GM21825 (cell line): ENCODE results near the gene FOLH1.
"Not testable (repeated sequence)": the region's sequence is repeated elsewhere in the genome, so short reads cannot be mapped to it uniquely, and the experiment has no call there.

Source experiments
- ATAC-seq: cut with Tn5 transposase; IDR thresholded peaks from one replicate; pipeline ENCODE4 v1.9.1; 2021; ENCODE audit warnings: mild to moderate bottlenecking, moderate library complexity; ENCODE audit not compliant: unreplicated experiment

Gene FOLH1

GRCh38 chr11:49208006-49208721, at the start of gene FOLH1:
Gene FOLH1 (minus strand): TSS chr11:49208602. CDS start chr11:49208409, 193 bp downstream.
- ATAC-seq = no peak

DNA sequence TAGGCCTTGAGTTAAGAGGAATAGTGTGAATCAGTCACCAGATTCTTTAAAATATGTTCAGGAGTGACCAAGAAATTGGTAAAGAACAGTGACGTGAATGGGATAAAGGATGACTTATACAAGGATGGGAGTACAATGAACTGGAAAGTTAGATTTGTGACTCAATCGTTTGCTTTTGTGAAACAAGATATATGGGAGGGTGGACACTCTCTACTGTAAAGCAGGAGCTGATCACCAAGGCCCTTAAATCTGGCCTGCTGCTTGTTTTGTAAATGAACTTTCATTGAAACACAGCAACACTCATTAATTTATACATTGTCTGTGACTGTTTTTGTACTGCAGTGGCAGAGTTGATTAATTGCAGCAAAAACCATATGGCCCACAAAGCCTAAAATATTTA, 46.7 kb upstream of the FOLH1 start:
- ATAC-seq = not testable (repeated sequence)

- ATAC-seq = not testable (repeated sequence)
These were observed 42.8 kb upstream of the FOLH1 start for GRCh38 chr11:49251212-49251611.

DNA sequence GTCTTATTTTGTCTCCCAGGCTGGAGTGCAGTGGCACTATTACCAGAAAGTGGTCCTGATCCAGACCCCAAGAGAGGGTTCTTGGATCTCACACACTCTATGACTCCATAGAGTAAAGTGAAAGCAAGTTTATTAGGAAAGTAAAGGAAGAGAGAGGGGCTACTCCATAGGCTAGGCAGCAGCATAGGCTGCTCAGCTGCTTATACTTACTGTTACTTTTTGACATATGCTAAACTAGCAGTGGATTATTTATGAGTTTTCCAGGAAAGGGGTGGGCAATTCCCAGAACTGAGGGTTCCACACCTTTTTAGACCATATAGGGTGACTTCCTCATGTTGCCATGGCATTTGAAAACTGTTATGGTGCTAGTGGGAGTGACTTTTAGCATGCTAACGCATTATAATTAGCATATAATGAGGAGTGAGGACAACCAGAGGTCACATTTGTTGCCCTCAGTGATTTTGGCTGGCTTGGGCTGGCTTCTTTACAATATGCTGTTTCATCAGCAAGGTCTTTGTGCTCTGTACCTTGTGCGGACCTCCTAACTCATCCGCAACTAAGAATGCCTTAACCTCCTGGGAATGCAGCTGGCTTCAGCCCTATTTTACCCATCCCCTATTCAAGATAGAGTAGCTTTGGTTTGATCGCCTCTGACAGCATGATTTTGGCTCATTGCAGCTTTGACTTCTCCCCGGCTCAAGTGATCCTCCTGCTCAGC, 42.2 kb upstream of the FOLH1 start:
- ATAC-seq = not testable (repeated sequence)

DNA sequence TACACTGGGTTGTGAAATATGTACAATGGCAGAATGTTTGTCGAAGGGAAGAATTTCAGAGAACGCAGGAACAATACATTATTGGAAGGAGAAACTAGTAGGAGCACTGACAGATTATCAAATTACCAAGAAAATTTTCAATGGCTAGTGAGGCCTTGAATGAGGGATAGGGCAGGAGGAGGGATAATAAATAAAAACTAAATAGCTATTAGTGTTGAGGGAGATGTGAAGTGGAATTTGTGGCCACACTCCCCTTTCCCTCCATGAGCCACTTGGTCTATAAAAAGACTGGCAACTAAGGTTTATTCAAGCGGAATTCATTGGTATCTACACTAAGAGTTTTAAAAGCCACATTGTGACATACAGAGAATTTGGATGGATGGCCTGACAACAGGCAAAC, 41.0 kb upstream of the FOLH1 start:
- not testable (repeated sequence) for ATAC-seq

DNA sequence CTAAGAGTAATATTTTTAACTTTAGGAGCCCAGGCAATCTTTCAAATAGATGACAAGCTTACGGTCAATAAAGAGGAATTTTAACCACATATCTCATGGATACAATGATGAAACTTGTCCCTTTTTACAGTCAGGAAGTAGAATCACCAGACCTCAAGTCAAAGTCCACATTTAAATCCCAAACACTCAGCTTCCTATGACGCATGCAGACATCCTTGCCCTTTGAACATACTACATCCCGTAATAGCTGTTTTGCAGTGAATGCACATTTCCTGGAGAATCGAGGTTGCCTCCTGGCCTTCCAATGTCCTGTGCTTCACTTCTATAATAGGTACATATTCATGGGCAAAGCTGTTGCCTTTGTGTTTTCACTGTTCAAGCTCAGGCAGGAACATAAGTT, 25.3 kb upstream of the FOLH1 start:
- ATAC-seq = not testable (repeated sequence)

- not testable (repeated sequence) for ATAC-seq
These were observed 24.6 kb upstream of the FOLH1 start for GRCh38 chr11:49233019-49233418.

DNA sequence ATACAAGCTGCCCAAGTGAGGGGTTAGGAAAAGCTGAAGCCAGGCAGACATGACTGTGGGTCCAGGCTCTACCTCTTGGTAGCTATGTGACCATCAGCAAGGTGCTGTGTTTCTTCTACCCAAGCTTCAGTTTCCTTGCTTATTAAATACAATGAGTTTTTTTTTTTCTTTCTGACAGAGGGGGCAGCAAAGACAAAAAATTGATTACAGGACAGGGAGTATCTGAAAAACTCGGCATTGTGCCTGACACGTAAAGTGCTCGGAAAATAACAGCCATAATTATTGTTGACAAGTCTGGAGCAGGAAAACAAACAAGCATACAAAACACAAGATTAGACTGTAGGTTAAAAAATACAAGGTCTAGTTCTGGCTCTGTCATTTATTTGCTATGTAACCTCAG, 23.3 kb upstream of the FOLH1 start:
- ATAC-seq = not testable (repeated sequence)

GRCh38 chr11:49230534-49230933, 22.1 kb upstream of the FOLH1 start:
- ATAC-seq = not testable (repeated sequence)

DNA sequence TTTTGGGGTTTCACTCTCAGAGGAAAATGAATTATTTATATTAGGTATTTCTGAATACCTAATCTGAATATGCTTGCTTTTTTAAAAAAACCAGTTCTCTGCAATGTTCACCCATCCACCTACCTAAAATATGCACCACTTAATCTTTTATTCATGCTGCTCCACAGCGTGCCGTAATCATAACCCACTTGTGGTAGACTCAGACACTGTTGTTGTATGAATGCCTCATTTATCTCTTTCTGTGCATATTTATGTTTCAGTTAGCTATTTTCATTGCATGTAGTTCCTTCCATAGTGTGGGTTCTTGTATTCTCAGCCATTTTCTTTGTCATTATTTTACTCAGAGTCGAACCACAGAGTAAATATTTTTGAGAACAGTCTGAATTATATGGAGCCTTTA, 21.6 kb upstream of the FOLH1 start:
- ATAC-seq = not testable (repeated sequence)

GRCh38 chr11:49229136-49229535, 20.7 kb upstream of the FOLH1 start:
- not testable (repeated sequence) for ATAC-seq

GRCh38 chr11:49225255-49225785, 16.9 kb upstream of the FOLH1 start:
- ATAC-seq = not testable (repeated sequence)

DNA sequence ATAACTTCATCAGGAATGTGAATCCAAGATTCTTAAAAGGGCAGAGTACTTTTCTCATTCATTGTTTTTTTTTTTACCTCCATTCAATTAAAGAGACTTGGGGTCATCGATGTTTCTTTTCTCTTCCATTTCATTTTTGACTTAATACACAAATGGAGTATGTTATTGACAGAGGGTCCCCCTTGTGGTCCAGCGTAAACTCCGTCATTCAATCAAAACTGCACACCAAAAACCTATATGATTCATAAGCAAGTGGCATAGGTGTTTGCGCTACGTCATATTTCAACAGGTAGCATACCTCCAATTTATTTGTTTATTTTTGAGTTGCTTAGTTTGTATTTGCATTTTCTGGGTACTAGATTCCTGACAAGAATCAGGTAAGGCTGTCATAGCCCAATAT, 12.7 kb upstream of the FOLH1 start:
- ATAC-seq = no peak

- ATAC-seq = no peak
These were observed 4.7 kb upstream of the FOLH1 start for GRCh38 chr11:49213026-49213560.

- not testable (repeated sequence) for ATAC-seq
These were observed 1.4 kb downstream of the FOLH1 start for GRCh38 chr11:49206999-49207398.

- no peak for ATAC-seq
These were observed 6.0 kb downstream of the FOLH1 start for GRCh38 chr11:49202287-49202976.

DNA sequence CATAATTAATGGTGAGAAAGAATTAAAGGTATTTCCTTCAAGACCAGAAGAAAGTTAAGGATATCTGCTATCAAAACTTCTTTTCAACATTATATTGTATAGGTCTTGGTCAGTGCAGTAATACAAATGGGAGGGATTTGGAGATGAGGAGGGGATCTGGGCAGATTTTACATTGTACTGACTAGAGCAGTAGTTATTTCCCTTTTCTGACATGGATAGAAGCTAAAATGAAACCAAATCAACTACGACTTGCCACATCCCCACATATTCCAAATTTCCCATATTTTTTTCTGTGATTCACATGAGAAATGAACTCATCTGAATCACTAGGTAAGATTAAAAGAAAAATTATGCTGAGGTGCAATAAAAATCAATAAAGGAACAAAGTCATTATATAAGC, 11.6 kb downstream of the FOLH1 start:
- not testable (repeated sequence) for ATAC-seq

DNA sequence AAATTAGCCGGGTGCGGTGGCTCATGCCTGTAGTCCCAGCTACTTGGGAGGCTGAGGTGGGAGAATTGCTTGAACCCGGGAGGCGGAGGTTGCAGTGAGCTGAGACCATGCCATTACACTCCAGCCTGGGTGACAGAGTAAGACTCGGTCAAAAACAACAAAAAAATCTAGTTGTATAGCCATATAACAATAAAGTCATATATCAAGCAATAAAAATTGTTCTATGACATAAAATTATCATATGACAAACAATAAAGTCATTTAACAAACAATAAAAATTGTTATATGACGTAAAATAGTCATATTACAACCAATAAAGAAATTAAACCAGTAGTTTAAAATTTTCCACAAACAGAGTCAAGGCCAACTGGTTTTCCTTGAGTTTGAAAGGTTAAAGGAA, 12.4 kb downstream of the FOLH1 start:
- not testable (repeated sequence) for ATAC-seq

GRCh38 chr11:49190287-49190686, 18.1 kb downstream of the FOLH1 start:
- not testable (repeated sequence) for ATAC-seq

GRCh38 chr11:49186225-49186624, 22.2 kb downstream of the FOLH1 start:
- not testable (repeated sequence) for ATAC-seq

- not testable (repeated sequence) for ATAC-seq
These were observed 22.8 kb downstream of the FOLH1 start for GRCh38 chr11:49185597-49185996.
